ENCODE measurements around the gene ZSWIM2.

- peak; percentile 44 for TF ChIP-seq CTCF (IDR thresholded peaks at IDR 0.05; ENCODE audit: low read length)
- no peak for TF ChIP-seq EZH2 (IDR thresholded peaks at IDR 0.05; ENCODE audit: borderline replicate concordance, low read length)
These were observed 68.2 kb downstream of the ZSWIM2 start for GRCh38 chr2:186780701-186781316.
